ENCODE measurements around the gene SLC35G4.

GRCh38 chr18:11655606-11655932, 46.2 kb downstream of the SLC35G4 start:
- TF ChIP-seq POLR2A (IDR thresholded peaks at IDR 0.05; ENCODE audit: low read depth, low read length) (no peak), POLR2AphosphoS5 (IDR thresholded peaks at IDR 0.05; ENCODE audit: low read depth, low read length) (no peak), TAF1 (IDR thresholded peaks at IDR 0.05; ENCODE audit: low read depth, low read length) (no peak), PAX5 (IDR thresholded peaks at IDR 0.05; ENCODE audit: insufficient read depth, low read length, severe bottlenecking) (no peak), SPI1 (IDR thresholded peaks at IDR 0.05; ENCODE audit: low read depth, low read length) (no peak), POU2F2 (IDR thresholded peaks at IDR 0.05; ENCODE audit: low read depth, low read length) (no peak)
